ENCODE data around the gene TSKU. TPM values are rescaled to one million over a fixed set of nuclear protein-coding genes. Genes with fewer than 3 reads are reported as not detected.
"Not testable (repeated sequence)": the region's sequence is repeated elsewhere in the genome, so short reads cannot be mapped to it uniquely, and the experiment has no call there.

The TSKU gene
- 59.5 and 67.6 TPM in 2 replicates for total RNA-seq

GRCh38 chr11:76783294-76783895 is at the start of gene TSKU:
Gene TSKU (plus strand): TSS chr11:76783356. CDS start chr11:76795617, 12,261 bp downstream.
- DNase-seq (ENCODE audit: low read depth), result no peak
- Histone ChIP-seq H3K36me3 (ENCODE audit: control insufficient read depth, insufficient read depth, low read length) (no peaks in the 10 kb centered on the region), H3K27me3 (ENCODE audit: control insufficient read depth, insufficient read depth, low read length) (no peaks in the 10 kb centered on the region), H3K4me3 (ENCODE audit: low read depth, low read length) (peak within 1 kb of the TSS; percentile 97)
- TF ChIP-seq CTCF (IDR thresholded peaks at IDR 0.05; ENCODE audit: insufficient read depth, low read length, poor library complexity, severe bottlenecking), result no peak

- H3K36me3 ChIP-seq (ENCODE audit: control insufficient read depth, insufficient read depth, low read length); H3K4me3 ChIP-seq (ENCODE audit: low read depth, low read length): not testable (repeated sequence)
- peak; percentile 51 for TF ChIP-seq CTCF (IDR thresholded peaks at IDR 0.05; ENCODE audit: insufficient read depth, low read length, poor library complexity, severe bottlenecking)
- peaks cover 14% of the 10 kb centered on the region for H3K27me3 ChIP-seq (ENCODE audit: control insufficient read depth, insufficient read depth, low read length)
- peak; percentile 21 for DNase-seq (ENCODE audit: low read depth)
These were observed 49.2 kb upstream of the TSKU start for GRCh38 chr11:76733906-76734305.

- Histone ChIP-seq H3K4me3 (ENCODE audit: low read depth, low read length) (no peak overlapping the region), H3K36me3 (ENCODE audit: control insufficient read depth, insufficient read depth, low read length) (no peaks in the 10 kb centered on the region), H3K27me3 (ENCODE audit: control insufficient read depth, insufficient read depth, low read length) (peaks cover 9% of the 10 kb centered on the region)
- no peak for DNase-seq (ENCODE audit: low read depth)
- TF ChIP-seq CTCF (IDR thresholded peaks at IDR 0.05; ENCODE audit: insufficient read depth, low read length, poor library complexity, severe bottlenecking), result no peak
These were observed 48.4 kb upstream of the TSKU start for GRCh38 chr11:76734456-76735420.

- H3K27me3 ChIP-seq (ENCODE audit: control insufficient read depth, insufficient read depth, low read length), result peaks cover 2% of the 10 kb centered on the region
- TF ChIP-seq CTCF (IDR thresholded peaks at IDR 0.05; ENCODE audit: insufficient read depth, low read length, poor library complexity, severe bottlenecking), result no peak
- DNase-seq (ENCODE audit: low read depth), result no peak
These were observed 47.3 kb upstream of the TSKU start for GRCh38 chr11:76735841-76736240.

GRCh38 chr11:76736266-76736665 is 46.9 kb upstream of the TSKU start:
- no peak for TF ChIP-seq CTCF (IDR thresholded peaks at IDR 0.05; ENCODE audit: insufficient read depth, low read length, poor library complexity, severe bottlenecking)
- Histone ChIP-seq H3K36me3 (ENCODE audit: control insufficient read depth, insufficient read depth, low read length) (no peaks in the 10 kb centered on the region), H3K4me3 (ENCODE audit: low read depth, low read length) (no peak overlapping the region), H3K27me3 (ENCODE audit: control insufficient read depth, insufficient read depth, low read length) (no peaks in the 10 kb centered on the region)
- no peak for DNase-seq (ENCODE audit: low read depth)

More at GRCh38 chr11:76735841-76736240, 47.3 kb upstream of the TSKU start:
- H3K4me3 ChIP-seq (ENCODE audit: low read depth, low read length), result no peak overlapping the region
- no peaks in the 10 kb centered on the region for H3K36me3 ChIP-seq (ENCODE audit: control insufficient read depth, insufficient read depth, low read length)
